ENCODE measurements around the gene TFDP1.

TFDP1 gene

DNA sequence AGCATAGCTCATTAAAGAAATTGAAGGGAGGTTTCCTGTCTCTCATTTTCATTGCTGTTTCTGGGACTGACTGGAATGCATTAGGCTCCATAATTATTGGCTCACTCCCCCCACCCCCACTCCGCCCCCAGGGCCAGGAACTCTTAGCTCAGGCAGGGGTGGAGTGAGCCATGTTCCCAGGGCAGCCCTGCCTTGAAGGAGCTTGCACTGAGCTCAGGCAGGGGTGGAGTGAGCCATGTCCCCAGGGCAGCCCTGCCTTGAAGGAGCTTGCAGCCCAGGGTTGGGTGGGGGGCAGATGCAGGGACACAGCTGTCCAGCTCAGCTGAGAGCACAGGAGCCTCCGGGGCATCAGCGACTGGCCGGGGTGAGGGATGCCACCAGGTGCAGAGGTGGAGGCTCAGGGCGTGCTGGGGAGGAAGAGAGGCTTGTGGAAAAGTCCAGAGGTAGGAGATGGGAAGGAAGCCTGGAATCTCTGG lies 39.1 kb upstream of the TFDP1 start:
- H3K4me3 ChIP-seq (ENCODE audit: low read depth in 1 of 2, low read length in 2 of 2), result no peak overlapping the region

DNA sequence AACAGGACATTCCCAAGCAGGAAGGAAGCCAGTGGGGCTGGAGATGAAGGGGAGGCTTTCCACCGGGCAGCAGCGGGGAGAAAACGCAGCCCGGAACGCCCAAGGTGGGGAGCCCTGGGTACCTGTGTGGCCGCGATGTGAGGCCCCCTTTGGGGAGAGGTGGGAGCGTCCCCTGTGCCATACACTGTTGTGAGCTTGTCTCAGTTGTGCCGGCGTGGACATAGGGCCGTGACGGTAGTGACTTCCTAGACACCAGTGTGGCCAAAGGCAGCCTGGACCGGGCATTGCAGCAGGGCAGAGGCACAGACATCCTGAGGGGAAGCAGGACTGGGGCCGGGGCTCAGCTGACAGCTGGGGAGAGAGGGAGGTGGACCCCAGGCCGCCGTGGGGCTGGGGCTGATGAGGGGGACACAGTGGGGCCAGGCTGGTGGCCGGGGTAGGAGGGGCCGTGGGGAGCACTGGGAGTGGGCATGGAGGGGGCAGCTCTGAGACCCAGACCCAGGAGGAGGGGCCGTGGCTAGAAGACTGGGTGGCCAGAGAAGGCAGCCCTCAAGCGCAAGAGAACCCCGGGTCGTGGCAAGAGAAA lies 38.5 kb upstream of the TFDP1 start:
- no peaks in the 10 kb centered on the region for H3K9me3 ChIP-seq (ENCODE audit: insufficient read depth, low read length, severe bottlenecking)
- H4K20me1 ChIP-seq (ENCODE audit: insufficient read depth, low read length), result peaks cover 31% of the 10 kb centered on the region
- H3K36me3 ChIP-seq (ENCODE audit: insufficient read depth, low read length), result peaks cover 9% of the 10 kb centered on the region
- no peaks in the 10 kb centered on the region for H3K4me1 ChIP-seq (ENCODE audit: insufficient read depth, low read length)
- H3K27ac ChIP-seq (ENCODE audit: low read length), result no peak overlapping the region
- no peak overlapping the region for H2AFZ ChIP-seq (ENCODE audit: low read depth, low read length)
- no peak for TF ChIP-seq EZH2 (IDR thresholded peaks at IDR 0.05; ENCODE audit: borderline replicate concordance, low read depth, low read length, severe bottlenecking)
- TF ChIP-seq, protein P1, sequence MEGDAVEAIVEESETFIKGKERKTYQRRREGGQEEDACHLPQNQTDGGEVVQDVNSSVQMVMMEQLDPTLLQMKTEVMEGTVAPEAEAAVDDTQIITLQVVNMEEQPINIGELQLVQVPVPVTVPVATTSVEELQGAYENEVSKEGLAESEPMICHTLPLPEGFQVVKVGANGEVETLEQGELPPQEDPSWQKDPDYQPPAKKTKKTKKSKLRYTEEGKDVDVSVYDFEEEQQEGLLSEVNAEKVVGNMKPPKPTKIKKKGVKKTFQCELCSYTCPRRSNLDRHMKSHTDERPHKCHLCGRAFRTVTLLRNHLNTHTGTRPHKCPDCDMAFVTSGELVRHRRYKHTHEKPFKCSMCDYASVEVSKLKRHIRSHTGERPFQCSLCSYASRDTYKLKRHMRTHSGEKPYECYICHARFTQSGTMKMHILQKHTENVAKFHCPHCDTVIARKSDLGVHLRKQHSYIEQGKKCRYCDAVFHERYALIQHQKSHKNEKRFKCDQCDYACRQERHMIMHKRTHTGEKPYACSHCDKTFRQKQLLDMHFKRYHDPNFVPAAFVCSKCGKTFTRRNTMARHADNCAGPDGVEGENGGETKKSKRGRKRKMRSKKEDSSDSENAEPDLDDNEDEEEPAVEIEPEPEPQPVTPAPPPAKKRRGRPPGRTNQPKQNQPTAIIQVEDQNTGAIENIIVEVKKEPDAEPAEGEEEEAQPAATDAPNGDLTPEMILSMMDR (IDR thresholded peaks at IDR 0.05; ENCODE audit: borderline replicate concordance, extremely low read depth, low read length, poor library complexity, severe bottlenecking), result no peak
- no peaks in the 10 kb centered on the region for H3K27me3 ChIP-seq (ENCODE audit: insufficient read depth, low read length, poor library complexity)
- DNase-seq (no peak), ATAC-seq (ENCODE audit: insufficient read depth, low read depth) (no peak)
- H3K4me3 ChIP-seq (ENCODE audit: low read depth in 1 of 2, low read length in 2 of 2), result no peak overlapping the region
- H3K4me2 ChIP-seq (ENCODE audit: insufficient read depth, low read length), result no peak overlapping the region
- H3K9ac ChIP-seq (ENCODE audit: low read depth, low read length), result no peak overlapping the region
- H3K79me2 ChIP-seq (ENCODE audit: insufficient read depth, low read length), result 0 out of 2 replicates have a peak, but pooled peaks cover 3% of the 10 kb centered on the region

More for the DNA sequence above, 39.1 kb upstream of the TFDP1 start:
- H3K9me3 ChIP-seq (ENCODE audit: insufficient read depth, low read length, severe bottlenecking), result no peaks in the 10 kb centered on the region
- H2AFZ ChIP-seq (ENCODE audit: low read depth, low read length), result no peak overlapping the region
- ATAC-seq (ENCODE audit: insufficient read depth, low read depth) (no peak), DNase-seq (no peak)
- no peak overlapping the region for H3K9ac ChIP-seq (ENCODE audit: low read depth, low read length)
- no peak overlapping the region for H3K4me2 ChIP-seq (ENCODE audit: insufficient read depth, low read length)
- H3K27me3 ChIP-seq (ENCODE audit: insufficient read depth, low read length, poor library complexity), result no peaks in the 10 kb centered on the region
- H4K20me1 ChIP-seq (ENCODE audit: insufficient read depth, low read length), result peaks cover 31% of the 10 kb centered on the region
- H3K4me1 ChIP-seq (ENCODE audit: insufficient read depth, low read length), result no peaks in the 10 kb centered on the region
- no peak overlapping the region for H3K27ac ChIP-seq (ENCODE audit: low read length)
- peaks cover 14% of the 10 kb centered on the region for H3K36me3 ChIP-seq (ENCODE audit: insufficient read depth, low read length)
- H3K79me2 ChIP-seq (ENCODE audit: insufficient read depth, low read length), result 0 out of 2 replicates have a peak, but pooled peaks cover 3% of the 10 kb centered on the region
- TF ChIP-seq EZH2 (IDR thresholded peaks at IDR 0.05; ENCODE audit: borderline replicate concordance, low read depth, low read length, severe bottlenecking), result no peak
- TF ChIP-seq, protein P1 (IDR thresholded peaks at IDR 0.05; ENCODE audit: borderline replicate concordance, extremely low read depth, low read length, poor library complexity, severe bottlenecking), result no peak

DNA sequence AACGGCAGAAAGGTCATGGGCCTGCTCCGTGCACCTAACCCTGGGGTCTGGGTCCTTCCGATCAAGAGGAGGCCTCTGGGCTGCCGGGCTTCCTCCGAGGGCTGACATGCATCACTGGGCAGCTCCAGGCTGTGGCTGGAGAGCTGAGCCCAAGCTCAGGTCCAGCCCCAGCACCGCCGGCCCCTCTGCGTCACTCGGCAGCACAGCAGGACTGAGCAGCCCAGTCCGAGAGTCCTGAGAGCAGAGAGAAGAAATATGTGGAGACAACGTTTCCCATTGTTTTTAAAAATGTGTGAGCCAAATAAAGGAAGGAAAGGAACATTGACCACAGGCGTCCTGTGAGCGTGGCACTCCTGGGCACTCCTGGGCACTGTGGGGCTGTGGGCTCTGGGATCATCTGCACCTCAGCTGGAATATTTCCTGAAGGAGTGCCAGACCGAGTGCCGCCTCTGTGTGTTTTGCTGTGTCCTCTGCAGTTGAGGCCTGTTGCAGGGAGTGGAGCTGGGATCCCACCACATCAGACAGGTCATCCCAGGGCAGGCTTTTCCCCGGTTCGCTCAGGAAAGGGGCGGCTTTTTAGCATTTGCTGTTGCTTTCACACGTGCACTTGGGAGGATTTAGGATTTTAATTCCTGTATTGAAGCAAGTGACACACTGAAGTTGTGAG lies 37.8 kb upstream of the TFDP1 start:
- Histone ChIP-seq H4K20me1 (ENCODE audit: insufficient read depth, low read length) (peaks cover 31% of the 10 kb centered on the region), H2AFZ (ENCODE audit: low read depth, low read length) (no peak overlapping the region), H3K9ac (ENCODE audit: low read depth, low read length) (no peak overlapping the region), H3K79me2 (ENCODE audit: insufficient read depth, low read length) (0 out of 2 replicates have a peak, but pooled peaks cover 3% of the 10 kb centered on the region), H3K4me3 (ENCODE audit: low read depth in 1 of 2, low read length in 2 of 2) (no peak overlapping the region), H3K4me2 (ENCODE audit: insufficient read depth, low read length) (no peak overlapping the region), H3K27ac (ENCODE audit: low read length) (no peak overlapping the region), H3K4me1 (ENCODE audit: insufficient read depth, low read length) (no peaks in the 10 kb centered on the region), H3K27me3 (ENCODE audit: insufficient read depth, low read length, poor library complexity) (no peaks in the 10 kb centered on the region), H3K36me3 (ENCODE audit: insufficient read depth, low read length) (peaks cover 10% of the 10 kb centered on the region; the same call in 1 of the 2 replicates), H3K9me3 (ENCODE audit: insufficient read depth, low read length, severe bottlenecking) (no peaks in the 10 kb centered on the region)
- no peak for ATAC-seq (ENCODE audit: insufficient read depth, low read depth)
- DNase-seq, result no peak
- TF ChIP-seq, protein P1 (IDR thresholded peaks at IDR 0.05; ENCODE audit: borderline replicate concordance, extremely low read depth, low read length, poor library complexity, severe bottlenecking), result no peak
- TF ChIP-seq EZH2 (IDR thresholded peaks at IDR 0.05; ENCODE audit: borderline replicate concordance, low read depth, low read length, severe bottlenecking), result no peak
